ENCODE results near the gene CSTPP1.

DNA sequence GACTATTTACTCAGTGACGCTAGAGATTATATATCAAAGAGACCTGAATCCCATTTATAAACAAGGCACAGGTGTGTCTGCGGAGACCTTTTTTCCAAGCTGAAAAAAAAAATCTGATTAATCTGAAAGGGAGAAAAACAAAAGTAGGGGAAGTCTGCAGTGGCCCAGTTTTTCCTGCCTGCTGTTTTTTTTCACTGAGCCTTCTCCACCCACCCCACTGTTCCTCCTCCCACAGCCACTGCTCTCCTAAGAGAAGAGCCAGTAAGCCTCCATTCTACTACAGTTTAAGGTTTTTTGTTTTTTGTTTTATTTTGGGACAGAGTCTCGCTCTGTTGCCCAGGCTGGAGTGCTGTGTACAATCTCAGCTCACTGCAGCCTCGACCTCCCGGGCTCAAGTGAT, 221.7 kb downstream of the CSTPP1 start:
- TF ChIP-seq EZH2 (IDR thresholded peaks at IDR 0.05; ENCODE audit: borderline replicate concordance, insufficient read depth, low read length, poor library complexity, severe bottlenecking), result no peak
- TF ChIP-seq, protein P1, sequence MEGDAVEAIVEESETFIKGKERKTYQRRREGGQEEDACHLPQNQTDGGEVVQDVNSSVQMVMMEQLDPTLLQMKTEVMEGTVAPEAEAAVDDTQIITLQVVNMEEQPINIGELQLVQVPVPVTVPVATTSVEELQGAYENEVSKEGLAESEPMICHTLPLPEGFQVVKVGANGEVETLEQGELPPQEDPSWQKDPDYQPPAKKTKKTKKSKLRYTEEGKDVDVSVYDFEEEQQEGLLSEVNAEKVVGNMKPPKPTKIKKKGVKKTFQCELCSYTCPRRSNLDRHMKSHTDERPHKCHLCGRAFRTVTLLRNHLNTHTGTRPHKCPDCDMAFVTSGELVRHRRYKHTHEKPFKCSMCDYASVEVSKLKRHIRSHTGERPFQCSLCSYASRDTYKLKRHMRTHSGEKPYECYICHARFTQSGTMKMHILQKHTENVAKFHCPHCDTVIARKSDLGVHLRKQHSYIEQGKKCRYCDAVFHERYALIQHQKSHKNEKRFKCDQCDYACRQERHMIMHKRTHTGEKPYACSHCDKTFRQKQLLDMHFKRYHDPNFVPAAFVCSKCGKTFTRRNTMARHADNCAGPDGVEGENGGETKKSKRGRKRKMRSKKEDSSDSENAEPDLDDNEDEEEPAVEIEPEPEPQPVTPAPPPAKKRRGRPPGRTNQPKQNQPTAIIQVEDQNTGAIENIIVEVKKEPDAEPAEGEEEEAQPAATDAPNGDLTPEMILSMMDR (IDR thresholded peaks at IDR 0.05; ENCODE audit: poor library complexity, severe bottlenecking), result no peak
- TF ChIP-seq POLR2AphosphoS5 (IDR thresholded peaks at IDR 0.05), result no peak
- no peak for TF ChIP-seq RAD21 (conservative IDR thresholded peaks at IDR 0.05)
